ENCODE measurements around the gene DOCK8.

DOCK8 gene

DNA sequence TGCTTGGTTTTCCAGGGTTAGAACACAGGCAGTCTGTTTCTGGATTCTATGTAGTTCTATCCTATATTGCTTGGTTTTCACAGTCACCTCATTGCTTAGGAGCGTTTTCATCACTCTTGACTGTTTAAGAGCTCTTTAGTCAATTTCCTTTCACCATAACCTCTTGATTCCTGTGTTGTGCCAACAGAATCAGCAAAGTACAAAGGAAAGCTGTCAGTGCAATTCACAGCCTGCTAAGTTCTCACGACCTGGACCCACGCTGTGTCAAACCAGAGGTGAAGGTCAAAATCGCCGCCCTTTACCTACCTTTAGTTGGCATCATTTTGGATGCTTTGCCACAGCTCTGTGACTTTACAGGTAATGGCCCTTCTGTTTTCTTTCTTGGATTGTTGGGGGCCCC, 199.9 kb downstream of the DOCK8 start:
- no peak overlapping the region for H3K9ac ChIP-seq
- H2AFZ ChIP-seq (ENCODE audit: low read depth): no peak overlapping the region
- H3K4me1 ChIP-seq (ENCODE audit: low read depth, poor library complexity, severe bottlenecking): no peaks in the 10 kb centered on the region
- H3K27ac ChIP-seq: no peak overlapping the region
- H3K4me2 ChIP-seq: no peak overlapping the region
- no peaks in the 10 kb centered on the region for H3K27me3 ChIP-seq (ENCODE audit: insufficient read depth, low read depth)
- H3K36me3 ChIP-seq (ENCODE audit: insufficient read depth): no peaks in the 10 kb centered on the region
- no peaks in the 10 kb centered on the region for H3K79me2 ChIP-seq (ENCODE audit: insufficient read depth, low read depth)
- TF ChIP-seq, protein P1, sequence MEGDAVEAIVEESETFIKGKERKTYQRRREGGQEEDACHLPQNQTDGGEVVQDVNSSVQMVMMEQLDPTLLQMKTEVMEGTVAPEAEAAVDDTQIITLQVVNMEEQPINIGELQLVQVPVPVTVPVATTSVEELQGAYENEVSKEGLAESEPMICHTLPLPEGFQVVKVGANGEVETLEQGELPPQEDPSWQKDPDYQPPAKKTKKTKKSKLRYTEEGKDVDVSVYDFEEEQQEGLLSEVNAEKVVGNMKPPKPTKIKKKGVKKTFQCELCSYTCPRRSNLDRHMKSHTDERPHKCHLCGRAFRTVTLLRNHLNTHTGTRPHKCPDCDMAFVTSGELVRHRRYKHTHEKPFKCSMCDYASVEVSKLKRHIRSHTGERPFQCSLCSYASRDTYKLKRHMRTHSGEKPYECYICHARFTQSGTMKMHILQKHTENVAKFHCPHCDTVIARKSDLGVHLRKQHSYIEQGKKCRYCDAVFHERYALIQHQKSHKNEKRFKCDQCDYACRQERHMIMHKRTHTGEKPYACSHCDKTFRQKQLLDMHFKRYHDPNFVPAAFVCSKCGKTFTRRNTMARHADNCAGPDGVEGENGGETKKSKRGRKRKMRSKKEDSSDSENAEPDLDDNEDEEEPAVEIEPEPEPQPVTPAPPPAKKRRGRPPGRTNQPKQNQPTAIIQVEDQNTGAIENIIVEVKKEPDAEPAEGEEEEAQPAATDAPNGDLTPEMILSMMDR (conservative IDR thresholded peaks at IDR 0.05; ENCODE audit: low read depth, low read length): no peak
- no peaks in the 10 kb centered on the region for H4K20me1 ChIP-seq (ENCODE audit: insufficient read depth)
- H3K4me3 ChIP-seq (IDR thresholded peaks at IDR 0.05; ENCODE audit: insufficient read depth, low read depth, low read length): no peak overlapping the region

DNA sequence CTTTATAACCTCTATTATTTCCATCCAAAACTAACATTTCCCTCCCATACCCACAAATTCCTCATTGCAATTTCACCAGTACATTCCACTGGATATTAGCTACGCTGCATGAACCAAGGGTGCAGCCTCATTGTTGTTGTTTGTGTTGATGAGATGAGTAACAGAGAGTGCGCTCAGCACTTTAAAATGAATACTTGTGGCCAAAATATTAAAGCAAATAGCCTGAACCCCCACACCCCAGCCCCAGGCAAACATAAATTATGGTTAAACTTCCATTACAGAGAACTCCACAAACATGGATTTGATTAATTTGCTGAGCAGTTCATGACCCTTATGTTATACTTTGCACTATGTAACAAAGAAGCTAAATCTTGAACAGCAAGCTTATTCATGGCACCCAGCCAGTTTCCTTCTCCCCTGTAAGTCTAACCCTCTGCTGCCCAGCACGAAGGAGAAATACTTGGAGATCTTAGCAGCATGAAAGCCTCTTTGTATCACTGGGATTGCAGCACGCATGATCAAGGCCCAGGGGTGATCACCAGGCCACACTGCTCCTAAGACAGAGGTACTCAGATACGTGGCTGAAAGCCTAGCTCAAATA, 205.0 kb downstream of the DOCK8 start:
- TF ChIP-seq, protein P1 (conservative IDR thresholded peaks at IDR 0.05; ENCODE audit: low read depth, low read length): no peak
- Histone ChIP-seq H3K27ac (no peak overlapping the region), H2AFZ (ENCODE audit: low read depth) (no peak overlapping the region), H3K36me3 (ENCODE audit: insufficient read depth) (no peaks in the 10 kb centered on the region), H3K27me3 (ENCODE audit: insufficient read depth, low read depth) (no peaks in the 10 kb centered on the region), H4K20me1 (ENCODE audit: insufficient read depth) (no peaks in the 10 kb centered on the region), H3K4me3 (IDR thresholded peaks at IDR 0.05; ENCODE audit: insufficient read depth, low read depth, low read length) (no peak overlapping the region), H3K4me1 (ENCODE audit: low read depth, poor library complexity, severe bottlenecking) (no peaks in the 10 kb centered on the region), H3K4me2 (no peak overlapping the region), H3K9ac (no peak overlapping the region), H3K79me2 (ENCODE audit: insufficient read depth, low read depth) (no peaks in the 10 kb centered on the region)

DNA sequence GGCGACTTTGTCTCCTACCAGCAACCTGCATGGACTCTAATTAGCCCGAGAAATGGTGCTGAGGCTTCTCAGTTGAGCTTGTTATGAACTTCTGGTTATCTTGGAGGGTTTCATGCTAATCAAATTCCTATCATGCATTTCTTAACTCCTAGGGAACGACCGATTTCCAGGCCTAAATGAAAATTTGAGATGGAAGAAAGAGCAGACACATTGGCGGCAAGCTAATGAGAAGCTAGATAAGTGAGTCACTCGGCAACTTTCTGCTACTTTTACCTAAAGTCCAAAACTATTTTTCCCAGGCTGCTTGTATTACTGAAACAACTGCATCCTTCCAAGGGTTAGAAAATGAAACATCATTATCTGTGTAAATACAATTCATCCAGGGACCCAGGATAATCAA, 207.2 kb downstream of the DOCK8 start:
- no peaks in the 10 kb centered on the region for H3K79me2 ChIP-seq (ENCODE audit: insufficient read depth, low read depth)
- no peak overlapping the region for H3K4me3 ChIP-seq (IDR thresholded peaks at IDR 0.05; ENCODE audit: insufficient read depth, low read depth, low read length)
- no peak overlapping the region for H3K27ac ChIP-seq
- H3K36me3 ChIP-seq (ENCODE audit: insufficient read depth): no peaks in the 10 kb centered on the region
- no peak overlapping the region for H3K4me2 ChIP-seq
- no peaks in the 10 kb centered on the region for H3K4me1 ChIP-seq (ENCODE audit: low read depth, poor library complexity, severe bottlenecking)
- TF ChIP-seq, protein P1 (conservative IDR thresholded peaks at IDR 0.05; ENCODE audit: low read depth, low read length): no peak
- H2AFZ ChIP-seq (ENCODE audit: low read depth): no peak overlapping the region
- no peaks in the 10 kb centered on the region for H3K27me3 ChIP-seq (ENCODE audit: insufficient read depth, low read depth)
- no peak overlapping the region for H3K9ac ChIP-seq
- no peaks in the 10 kb centered on the region for H4K20me1 ChIP-seq (ENCODE audit: insufficient read depth)

DNA sequence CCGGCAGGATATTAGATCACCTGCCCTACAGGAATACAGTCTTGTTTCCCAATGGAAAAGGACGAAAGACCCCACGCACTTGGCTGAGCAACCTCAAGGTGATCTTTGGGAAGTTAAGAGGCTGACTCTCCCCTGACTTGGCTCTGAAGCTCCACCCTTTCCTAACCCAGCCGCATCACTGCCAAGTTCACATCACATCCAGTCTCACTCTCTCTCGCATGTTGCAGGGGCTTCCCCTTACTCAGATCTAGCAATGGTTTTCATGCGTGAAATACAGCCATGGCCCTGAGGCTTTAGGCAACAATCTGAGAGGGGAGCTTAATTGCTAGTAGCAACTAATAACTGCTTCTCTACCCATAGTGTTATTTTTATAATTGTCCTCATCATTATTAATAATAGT, 211.6 kb downstream of the DOCK8 start:
- Histone ChIP-seq H3K4me2 (no peak overlapping the region), H3K27ac (no peak overlapping the region), H3K36me3 (ENCODE audit: insufficient read depth) (no peaks in the 10 kb centered on the region), H3K79me2 (ENCODE audit: insufficient read depth, low read depth) (no peaks in the 10 kb centered on the region), H3K4me1 (ENCODE audit: low read depth, poor library complexity, severe bottlenecking) (no peaks in the 10 kb centered on the region), H3K4me3 (IDR thresholded peaks at IDR 0.05; ENCODE audit: insufficient read depth, low read depth, low read length) (no peak overlapping the region), H2AFZ (ENCODE audit: low read depth) (no peak overlapping the region), H3K9ac (no peak overlapping the region), H4K20me1 (ENCODE audit: insufficient read depth) (no peaks in the 10 kb centered on the region), H3K27me3 (ENCODE audit: insufficient read depth, low read depth) (no peaks in the 10 kb centered on the region)
- TF ChIP-seq, protein P1 (conservative IDR thresholded peaks at IDR 0.05; ENCODE audit: low read depth, low read length): no peak
